Ishikawa (cell line): Measurements from ENCODE around the gene MTFP1.

ENCODE experiments used
- CEBPB ChIP-seq: IDR thresholded peaks from 2 replicates; pipeline ENCODE4 v1.6.1; 2012
- MAX ChIP-seq: IDR thresholded peaks from 2 replicates; pipeline ENCODE4 v1.6.1; 2012
- NFIC ChIP-seq: IDR thresholded peaks from 2 replicates; pipeline ENCODE4 v1.6.1; 2012
- RAD21 ChIP-seq: IDR thresholded peaks from 2 replicates; pipeline ENCODE4 v1.6.1; 2012; ENCODE audit warnings: low read depth
- REST ChIP-seq: IDR thresholded peaks from 2 replicates; pipeline ENCODE4 v1.6.1; 2012; ENCODE audit warnings: low read depth, mild to moderate bottlenecking
- TAF1 ChIP-seq: IDR thresholded peaks from 2 replicates; pipeline ENCODE4 v1.6.1; 2012; ENCODE audit warnings: low read depth, mild to moderate bottlenecking
- TCF12 ChIP-seq: IDR thresholded peaks from 2 replicates; pipeline ENCODE4 v1.6.1; 2012; ENCODE audit warnings: low read depth
- YY1 ChIP-seq: IDR thresholded peaks from 2 replicates; pipeline ENCODE4 v1.6.1; 2012; ENCODE audit warnings: low read depth
- ZBTB7A ChIP-seq: IDR thresholded peaks from 2 replicates; pipeline ENCODE4 v1.6.1; 2012; ENCODE audit warnings: low read depth
- TF ChIP-seq, protein P1 (sequence below): IDR thresholded peaks from 2 replicates; pipeline ENCODE4 v1.6.1; 2012

DNA sequence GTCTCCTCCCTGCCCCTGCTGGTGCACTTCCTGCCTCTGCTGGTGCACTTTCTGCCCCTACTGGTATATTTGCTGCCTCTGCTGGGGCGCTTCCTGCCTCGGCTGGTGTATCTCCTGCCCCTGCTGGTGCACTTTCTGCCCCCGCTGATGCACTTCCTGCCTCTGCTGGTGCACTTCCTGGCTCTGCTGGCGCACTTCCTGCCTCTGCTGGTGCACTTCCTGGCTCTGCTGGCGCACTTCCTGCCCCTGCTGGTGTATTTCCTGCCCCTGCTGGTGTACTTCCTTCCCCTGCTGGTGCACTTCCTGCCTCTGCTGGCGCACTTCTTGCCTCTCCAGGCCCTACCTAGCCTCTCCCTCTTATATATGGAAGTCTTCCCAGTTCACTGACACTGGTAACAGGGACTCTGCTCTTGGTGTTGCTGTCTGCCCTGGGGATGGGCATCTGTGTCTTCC is 10.1 kb downstream of the MTFP1 start:
- no peak for TF ChIP-seq RAD21
- TF ChIP-seq, protein P1, sequence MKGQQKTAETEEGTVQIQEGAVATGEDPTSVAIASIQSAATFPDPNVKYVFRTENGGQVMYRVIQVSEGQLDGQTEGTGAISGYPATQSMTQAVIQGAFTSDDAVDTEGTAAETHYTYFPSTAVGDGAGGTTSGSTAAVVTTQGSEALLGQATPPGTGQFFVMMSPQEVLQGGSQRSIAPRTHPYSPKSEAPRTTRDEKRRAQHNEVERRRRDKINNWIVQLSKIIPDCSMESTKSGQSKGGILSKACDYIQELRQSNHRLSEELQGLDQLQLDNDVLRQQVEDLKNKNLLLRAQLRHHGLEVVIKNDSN, result no peak
- TF ChIP-seq TCF12, result no peak
- TF ChIP-seq REST, result no peak
- TF ChIP-seq CEBPB, result no peak
- no peak for TF ChIP-seq YY1
- TF ChIP-seq NFIC, result no peak
- TF ChIP-seq MAX, result no peak
- TF ChIP-seq TAF1, result no peak
- TF ChIP-seq ZBTB7A, result no peak
